ENCODE measurements around the gene CIAO2B.
"Not testable (repeated sequence)": the region's sequence is repeated elsewhere in the genome, so short reads cannot be mapped to it uniquely, and the experiment has no call there.

CIAO2B gene

DNA sequence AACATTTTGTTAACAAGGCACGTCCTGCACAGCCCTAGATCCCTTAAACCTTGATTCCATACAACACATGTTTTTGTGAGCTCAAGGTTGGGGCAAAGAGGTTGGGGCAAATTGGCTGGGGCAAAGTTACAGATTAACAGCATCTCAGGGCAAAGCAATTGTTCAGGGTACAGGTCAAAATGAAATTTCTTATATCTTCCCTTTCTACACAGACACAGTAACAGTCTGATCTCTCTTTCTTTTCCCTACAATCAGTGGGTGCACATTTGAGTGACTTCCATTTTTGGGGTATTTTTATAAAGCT is 21.9 kb upstream of the CIAO2B start:
- FAIRE-seq; DNase-seq (ENCODE audit: low spot score): not testable (repeated sequence)

- FAIRE-seq; DNase-seq (ENCODE audit: low spot score): not testable (repeated sequence)
These were observed 21.4 kb upstream of the CIAO2B start for GRCh38 chr16:66955363-66956153.

DNA sequence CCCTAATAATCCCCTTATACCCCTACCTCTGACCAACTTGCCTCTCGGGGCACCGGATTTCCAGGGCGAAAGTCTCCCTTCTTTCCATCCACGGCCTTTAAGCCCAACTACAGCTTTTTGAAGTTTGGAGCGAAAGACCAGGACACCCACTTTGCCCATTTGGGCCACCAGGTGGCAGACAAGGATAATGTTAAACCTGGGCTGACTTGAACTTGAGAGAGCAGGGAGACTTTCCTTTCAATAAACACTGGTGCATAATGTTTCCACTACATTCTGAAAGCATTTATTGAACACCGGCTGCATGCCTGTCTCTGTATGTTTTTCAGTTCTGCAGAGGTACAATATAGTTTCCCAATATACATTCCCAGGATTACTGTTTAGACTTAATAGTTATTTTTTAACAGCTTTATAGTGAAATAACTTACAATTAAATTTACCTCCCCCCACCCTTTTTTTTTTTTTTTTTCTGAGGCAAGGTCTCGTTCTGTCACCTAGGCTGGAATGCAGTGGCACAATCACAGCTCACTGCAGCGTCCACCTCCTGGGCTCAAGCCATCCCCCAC is 20.0 kb upstream of the CIAO2B start:
- peak; percentile 14 for FAIRE-seq
- DNase-seq (ENCODE audit: low spot score): peak; percentile 52

GRCh38 chr16:66953462-66954096 is 19.4 kb upstream of the CIAO2B start:
- FAIRE-seq (no peak), DNase-seq (ENCODE audit: low spot score) (no peak)

- DNase-seq (ENCODE audit: low spot score): no peak
- no peak for FAIRE-seq
These were observed 18.4 kb upstream of the CIAO2B start for GRCh38 chr16:66952430-66953110.

GRCh38 chr16:66950971-66951790 is 17.0 kb upstream of the CIAO2B start:
- DNase-seq (ENCODE audit: low spot score): no peak
- FAIRE-seq: no peak

- FAIRE-seq: no peak
- no peak for DNase-seq (ENCODE audit: low spot score)
These were observed 16.2 kb upstream of the CIAO2B start for GRCh38 chr16:66950437-66950836.

GRCh38 chr16:66949472-66949871 is 15.3 kb upstream of the CIAO2B start:
- FAIRE-seq (no peak), DNase-seq (ENCODE audit: low spot score) (no peak)

DNA sequence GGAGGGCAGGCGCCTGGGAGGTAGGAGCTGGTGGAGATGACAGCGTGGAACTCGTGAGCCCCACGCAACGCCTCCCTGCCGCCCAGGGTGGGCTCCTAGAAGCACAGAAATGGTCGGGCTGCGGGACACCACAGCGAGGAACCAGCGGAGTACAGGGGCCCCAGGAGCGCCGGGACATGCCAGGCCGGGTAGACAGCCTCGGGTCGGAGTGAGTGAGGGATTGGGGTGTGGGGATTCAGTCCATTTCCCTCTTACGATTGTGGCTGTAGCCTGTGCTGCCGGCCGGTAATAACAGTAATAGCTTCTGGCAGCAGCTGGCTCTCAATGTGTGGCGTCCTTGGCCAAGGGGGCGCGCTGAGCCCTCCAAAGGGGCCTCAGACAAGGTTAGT is 14.6 kb upstream of the CIAO2B start:
- DNase-seq (ENCODE audit: low spot score) (no peak), FAIRE-seq (no peak)

- DNase-seq (ENCODE audit: low spot score) (no peak), FAIRE-seq (no peak)
These were observed 14.1 kb upstream of the CIAO2B start for GRCh38 chr16:66948134-66948836.

- DNase-seq (ENCODE audit: low spot score) (peak; percentile 63), FAIRE-seq (peak; percentile 79)
These were observed 13.3 kb upstream of the CIAO2B start for GRCh38 chr16:66947302-66948065.

- no peak for FAIRE-seq
These were observed 12.7 kb upstream of the CIAO2B start for GRCh38 chr16:66946974-66947301.

DNA sequence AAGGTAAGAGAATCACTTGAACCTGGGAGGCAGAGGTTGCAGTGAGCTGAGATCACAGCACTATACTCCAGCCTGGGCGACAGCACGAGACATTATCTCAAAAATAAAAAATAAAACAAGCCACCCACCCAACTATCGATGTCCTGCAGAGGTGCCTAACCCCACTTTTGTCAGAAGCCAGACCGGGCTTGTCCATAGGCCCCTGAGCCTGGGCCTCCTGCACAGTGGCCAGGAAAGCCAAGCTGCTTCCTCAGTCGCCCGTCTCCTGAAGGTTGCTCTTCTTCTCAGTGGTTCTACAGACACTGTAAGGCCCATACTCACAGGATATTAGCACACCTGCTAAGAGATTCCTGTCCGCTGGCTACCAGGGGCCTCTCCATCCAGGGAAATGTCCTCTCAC is 12.3 kb upstream of the CIAO2B start:
- DNase-seq (ENCODE audit: low spot score) (no peak), FAIRE-seq (no peak)

More at GRCh38 chr16:66946974-66947301, 12.7 kb upstream of the CIAO2B start:
- no peak for DNase-seq (ENCODE audit: low spot score)

- DNase-seq (ENCODE audit: low spot score) (no peak), FAIRE-seq (no peak)
These were observed 11.7 kb upstream of the CIAO2B start for GRCh38 chr16:66945939-66946338.

DNA sequence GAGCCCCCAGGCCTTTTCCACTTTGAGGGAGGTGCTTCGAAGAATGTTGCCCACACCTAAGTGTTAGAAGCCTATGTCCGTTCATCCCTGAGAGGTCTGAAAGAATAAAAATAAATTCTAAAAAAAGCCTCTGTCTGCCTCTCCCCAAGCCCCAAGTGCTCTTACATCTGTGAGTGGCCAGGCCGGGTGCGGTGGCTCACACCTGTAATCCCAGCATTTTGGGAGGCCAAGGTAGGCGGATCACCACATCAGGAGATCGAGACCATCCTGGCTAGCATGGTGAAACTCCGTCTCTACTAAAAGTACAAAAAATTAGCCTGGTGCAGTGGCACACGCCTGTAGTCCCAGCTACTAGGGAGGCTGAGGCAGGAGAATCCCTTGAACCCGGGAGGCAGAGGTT is 10.8 kb upstream of the CIAO2B start:
- not testable (repeated sequence) for DNase-seq (ENCODE audit: low spot score); FAIRE-seq

DNA sequence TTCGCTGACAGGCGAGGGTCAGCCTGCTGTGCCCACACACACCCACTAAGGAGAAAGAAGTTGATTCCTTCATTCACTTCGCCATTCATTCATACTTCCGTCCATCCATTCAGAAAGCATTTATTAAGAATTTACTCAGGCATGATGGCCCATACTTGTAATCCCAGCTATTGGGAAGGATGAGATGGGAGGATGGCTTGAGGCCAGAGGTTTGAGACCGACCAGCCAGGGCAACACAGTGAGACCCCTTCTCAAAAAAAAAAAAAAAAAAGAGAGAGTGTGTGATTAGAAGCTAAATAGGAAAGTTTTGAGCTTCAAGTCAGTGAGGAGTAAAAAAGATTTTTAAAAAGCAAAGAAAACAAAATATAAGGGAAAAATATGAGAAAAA is 9.8 kb upstream of the CIAO2B start:
- no peak for DNase-seq (ENCODE audit: low spot score)
- no peak for FAIRE-seq

GRCh38 chr16:66943426-66944053 is 9.3 kb upstream of the CIAO2B start:
- no peak for DNase-seq (ENCODE audit: low spot score)
- FAIRE-seq: no peak

- DNase-seq (ENCODE audit: low spot score): no peak
- FAIRE-seq: no peak
These were observed 8.8 kb upstream of the CIAO2B start for GRCh38 chr16:66942981-66943380.

DNA sequence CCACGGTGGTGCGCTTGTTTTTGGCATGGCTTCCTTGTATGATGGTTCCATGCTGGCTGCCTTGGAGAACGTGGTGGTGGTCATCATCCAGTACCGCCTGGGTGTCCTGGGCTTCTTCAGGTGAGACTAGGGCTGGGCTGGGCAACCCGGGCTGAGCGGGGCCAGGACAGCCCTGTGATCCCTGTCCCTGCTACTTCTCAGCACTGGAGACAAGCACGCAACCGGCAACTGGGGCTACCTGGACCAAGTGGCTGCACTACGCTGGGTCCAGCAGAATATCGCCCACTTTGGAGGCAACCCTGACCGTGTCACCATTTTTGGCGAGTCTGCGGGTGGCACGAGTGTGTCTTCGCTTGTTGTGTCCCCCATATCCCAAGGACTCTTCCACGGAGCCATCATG is 6.0 kb upstream of the CIAO2B start:
- FAIRE-seq (no peak), DNase-seq (ENCODE audit: low spot score) (no peak)

GRCh38 chr16:66939366-66939765 is 5.2 kb upstream of the CIAO2B start:
- FAIRE-seq: no peak
- no peak for DNase-seq (ENCODE audit: low spot score)
